Activated CD8-positive, alpha-beta T cell treated with anti-CD3 and anti-CD28 coated beads for 36 hours (primary cell): ENCODE results near the gene C1QL3. TPM values are rescaled to one million over a fixed set of nuclear protein-coding genes. Genes with fewer than 3 reads are reported as not detected.
A peak's percentile ranks its signal among the peaks of the same experiment; 100 is the strongest.

ENCODE experiments used
- ATAC-seq: fragments of 200-7000 bp; cut with Tn5 transposase; one replicate; pipeline ENCODE4 v1.10.0; 2021; ENCODE audit warnings: mild to moderate bottlenecking, moderate library complexity
- CTCF ChIA-PET: fragments of 350-600 bp; sonication (Branson Sonifier 250); formaldehyde crosslinking; loops from one replicate; lab custom pipeline; 2021; ENCODE audit warnings: antibody characterized with exemption; lab: Charles Lee
- POLR2A ChIA-PET: fragments of 350-600 bp; sonication (Branson Sonifier 250); formaldehyde crosslinking; loops from one replicate; lab custom pipeline; 2021; ENCODE audit warnings: antibody characterized with exemption; lab: Charles Lee
- DNase-seq: peaks from one replicate; pipeline ENCODE4 v3.0.0-alpha.2; 2020
- H3K27ac Mint-ChIP-seq: one replicate; pipeline ENCODE4 v1.8.0; 2021; ENCODE audit warnings: mild to moderate bottlenecking, mixed read lengths
- H3K27me3 Mint-ChIP-seq: one replicate; pipeline ENCODE4 v1.8.0; 2021; ENCODE audit warnings: mixed read lengths
- H3K36me3 Mint-ChIP-seq: one replicate; pipeline ENCODE4 v1.8.0; 2021; ENCODE audit warnings: low read depth, mixed read lengths
- H3K4me1 Mint-ChIP-seq: one replicate; pipeline ENCODE4 v1.8.0; 2021; ENCODE audit warnings: low read depth, mixed read lengths
- H3K4me3 Mint-ChIP-seq: one replicate; pipeline ENCODE4 v1.8.0; 2021; ENCODE audit warnings: mild to moderate bottlenecking, moderate library complexity, mixed read lengths
- H3K9me3 Mint-ChIP-seq: one replicate; pipeline ENCODE4 v1.8.0; 2021; ENCODE audit warnings: mixed read lengths
- CTCF ChIP-seq: fragments of 200-600 bp; IDR thresholded peaks from one replicate; pipeline ENCODE4 v1.8.0; 2022; ENCODE audit warnings: antibody characterized with exemption, mild to moderate bottlenecking
- intact Hi-C: fragments of 100-400 bp; cut with micrococcal nuclease; formaldehyde crosslinking; loops from one replicate; pipeline ENCODE4 v1.10.0; 2022
- total RNA-seq, 2 experiments: library from RNA; stranded (reverse); gene quantifications; one replicate each; pipeline ENCODE4 v1.2.3, GENCODE V29; 2021

C1QL3 gene
- total RNA-seq, 2 experiments from 2014 or later: 0.16 TPM; not detected in 1

GRCh38 chr10:16536155-16536554, 14.5 kb upstream of the C1QL3 start:
- intact Hi-C loops: no loop called here
- H3K9me3 Mint-ChIP-seq: no peaks in the 10 kb centered on the region
- CTCF ChIA-PET: interaction anchor here (1.0 to 1.8 kb wide), 2 partner anchors 9 to 166 kb away, joined by 3 to 5 read pairs; no protein-coding TSS in a partner anchor

GRCh38 chr10:16529853-16530252, 8.2 kb upstream of the C1QL3 start:
- Mint-ChIP-seq H3K27ac (no peak overlapping the region), H3K27me3 (peaks cover 2% of the 10 kb centered on the region), H3K36me3 (no peaks in the 10 kb centered on the region), H3K4me3 (no peak overlapping the region), H3K9me3 (no peaks in the 10 kb centered on the region), H3K4me1 (no peaks in the 10 kb centered on the region)
- TF ChIP-seq CTCF: no peak
- ATAC-seq (no peak), DNase-seq (no peak)
- ChIA-PET CTCF (no interaction called here), POLR2A (no interaction called here)
- intact Hi-C loops: loop anchor here (10.0 kb wide), 1 partner anchor 245 kb away; no protein-coding TSS in a partner anchor

More at GRCh38 chr10:16536155-16536554, 14.5 kb upstream of the C1QL3 start:
- no peak for DNase-seq
- Mint-ChIP-seq H3K36me3 (no peaks in the 10 kb centered on the region), H3K27me3 (peaks cover 11% of the 10 kb centered on the region), H3K4me1 (no peaks in the 10 kb centered on the region), H3K27ac (no peak overlapping the region), H3K4me3 (no peak overlapping the region)
- POLR2A ChIA-PET: no interaction called here
- no peak for TF ChIP-seq CTCF
- ATAC-seq: no peak

GRCh38 chr10:16527452-16527851, 5.8 kb upstream of the C1QL3 start:
- H3K36me3 Mint-ChIP-seq: peaks cover 1% of the 10 kb centered on the region
- H3K27me3 Mint-ChIP-seq: peaks cover 19% of the 10 kb centered on the region
- ChIA-PET POLR2A (no interaction called here), CTCF (interaction anchor here (1.1 kb wide), 1 partner anchor 18 kb away, joined by 3 read pairs; no protein-coding TSS in a partner anchor)
- intact Hi-C loops: loop anchor here (10.0 kb wide), 1 partner anchor 247 kb away; no protein-coding TSS in a partner anchor
- H3K9me3 Mint-ChIP-seq: no peaks in the 10 kb centered on the region
- ATAC-seq (no peak), DNase-seq (no peak)
- H3K4me1 Mint-ChIP-seq: no peaks in the 10 kb centered on the region
- TF ChIP-seq CTCF: no peak
- no peak overlapping the region for H3K27ac Mint-ChIP-seq
- no peak overlapping the region for H3K4me3 Mint-ChIP-seq

GRCh38 chr10:16520900-16521299, 779 bp downstream of the C1QL3 start:
- Mint-ChIP-seq H3K4me1 (peaks cover 2% of the 10 kb centered on the region), H3K36me3 (peaks cover 4% of the 10 kb centered on the region), H3K27ac (no peak overlapping the region), H3K27me3 (peaks cover 41% of the 10 kb centered on the region), H3K4me3 (peak overlapping the region; percentile 58), H3K9me3 (no peaks in the 10 kb centered on the region)
- ATAC-seq (peak; percentile 70), DNase-seq (peak; percentile 59)
- intact Hi-C loops: loop anchor here (10.0 kb wide), 1 partner anchor 254 kb away; no protein-coding TSS in a partner anchor
- ChIA-PET CTCF (no interaction called here), POLR2A (interaction anchor here (1.7 kb wide), 1 partner anchor 84 kb away, joined by 5 read pairs; the partner anchor contains the start of gene PTER)
- TF ChIP-seq CTCF: peak; percentile 24
